HuH-7.5 (cell line): ENCODE results near the gene CEP57.
"Not testable (repeated sequence)": the region's sequence is repeated elsewhere in the genome, so short reads cannot be mapped to it uniquely, and the experiment has no call there.

Experiments used
- DNase-seq: peaks from one replicate; pipeline ENCODE4 v3.0.0; 2011; ENCODE audit warnings: low spot score

The CEP57 gene

DNA sequence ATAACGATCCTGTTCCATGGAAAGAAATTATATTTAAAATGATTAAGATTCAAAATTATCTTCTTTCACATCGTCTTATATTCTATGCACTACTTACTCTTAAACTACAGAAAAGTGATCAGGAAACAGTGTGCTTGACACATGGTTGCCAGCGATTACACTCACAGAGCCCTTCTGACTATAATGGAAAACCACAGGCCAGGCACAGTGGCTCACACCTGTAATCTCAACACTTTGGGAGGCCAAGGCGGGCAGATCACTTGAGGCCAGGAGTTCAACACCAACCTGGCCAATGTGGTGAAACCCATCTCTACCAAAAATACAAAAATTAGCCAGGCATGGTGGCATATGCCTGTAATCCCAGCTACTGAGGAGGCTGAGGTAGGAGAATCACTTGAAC, 69.7 kb downstream of the CEP57 start:
- not testable (repeated sequence) for DNase-seq

DNA sequence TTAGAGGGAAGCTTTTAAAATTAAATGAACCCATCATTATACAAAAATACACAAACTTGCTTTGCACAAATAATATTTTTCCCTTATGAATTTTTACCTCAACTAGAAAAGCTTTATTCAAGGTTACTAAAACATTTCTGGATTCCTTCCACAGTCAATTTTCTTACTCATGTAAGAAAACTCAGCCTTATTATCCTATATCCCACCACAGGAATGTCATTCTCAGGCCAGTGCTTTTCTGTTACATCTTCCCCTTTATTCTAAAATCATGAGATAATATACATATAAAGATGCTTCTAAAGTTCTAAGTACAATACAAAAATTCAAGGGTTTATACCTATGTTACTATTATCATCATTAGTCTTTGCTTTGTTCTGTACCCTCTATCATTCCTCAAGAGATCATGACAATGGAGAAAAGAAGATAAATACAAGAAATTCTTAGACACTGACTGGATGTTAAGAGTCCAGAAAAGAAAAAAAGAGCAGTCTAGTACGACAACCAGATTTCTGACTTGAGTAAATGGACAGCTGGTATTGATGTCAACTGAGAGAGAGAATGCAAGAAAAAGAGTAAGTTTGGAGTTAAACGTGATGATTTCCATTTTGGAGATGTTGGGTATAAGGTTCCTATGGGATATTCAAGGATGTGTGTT, 73.3 kb downstream of the CEP57 start:
- DNase-seq: no peak

DNA sequence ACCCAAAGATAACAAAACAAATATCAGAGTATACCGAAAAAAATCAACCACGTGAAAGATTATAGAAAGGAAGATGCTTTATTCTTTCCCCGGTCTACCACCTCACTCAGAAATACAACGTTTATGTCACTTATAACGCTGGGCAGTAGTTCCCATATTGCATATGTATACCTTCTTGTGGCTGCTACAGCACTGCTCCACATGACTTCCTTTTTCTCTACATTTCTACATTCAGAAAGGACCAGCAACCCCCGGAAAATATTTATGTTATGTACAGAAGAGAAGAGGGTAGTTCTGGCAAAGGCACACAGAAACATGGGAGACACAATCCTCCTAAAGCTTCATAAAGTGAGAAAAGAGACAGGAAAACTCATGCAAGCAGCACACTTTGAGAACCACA, 76.8 kb downstream of the CEP57 start:
- DNase-seq: no peak

DNA sequence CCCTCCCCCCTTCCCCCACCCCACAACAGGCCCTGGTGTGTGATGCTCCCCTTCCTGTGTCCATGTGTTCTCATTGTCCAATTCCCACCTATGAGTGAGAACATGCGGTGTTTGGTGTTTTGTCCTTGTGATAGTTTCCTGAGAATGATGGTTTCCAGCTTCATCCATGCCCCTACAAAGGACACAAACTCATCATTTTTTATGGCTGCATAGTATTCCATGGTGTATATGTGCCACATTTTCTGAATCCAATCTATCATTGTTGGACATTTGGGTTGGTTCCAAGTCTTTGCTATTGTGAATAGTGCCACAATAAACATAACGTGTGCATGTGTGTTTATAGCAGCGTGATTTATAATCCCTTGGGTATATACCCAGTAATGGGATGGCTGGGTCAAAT, 80.6 kb downstream of the CEP57 start:
- DNase-seq: not testable (repeated sequence)

DNA sequence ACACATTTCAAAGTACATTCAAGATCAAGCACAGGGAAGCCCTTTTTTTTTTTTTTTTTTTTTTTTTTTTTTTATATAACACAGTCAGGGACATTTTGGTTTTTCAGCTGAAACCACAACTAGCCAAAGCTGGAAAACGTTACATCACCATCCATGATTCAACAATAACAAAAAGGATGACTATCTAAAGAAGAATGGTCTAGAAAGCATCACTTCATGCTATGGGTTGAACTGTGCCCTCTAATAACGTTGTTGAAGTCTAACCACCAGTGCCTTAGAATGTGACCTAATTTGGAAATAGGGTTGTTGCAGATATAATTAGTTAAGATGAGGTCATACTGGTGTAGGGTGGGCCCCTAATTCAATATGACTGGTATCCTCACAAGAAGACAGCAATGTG, 87.0 kb downstream of the CEP57 start:
- no peak for DNase-seq
